GM19397 (cell line): Measurements from ENCODE around the gene DDX31.

Experiments
- ATAC-seq: cut with Tn5 transposase; IDR thresholded peaks from one replicate; pipeline ENCODE4 v1.9.1; 2021; ENCODE audit warnings: mild to moderate bottlenecking, moderate library complexity; ENCODE audit not compliant: unreplicated experiment

The DDX31 gene

DNA sequence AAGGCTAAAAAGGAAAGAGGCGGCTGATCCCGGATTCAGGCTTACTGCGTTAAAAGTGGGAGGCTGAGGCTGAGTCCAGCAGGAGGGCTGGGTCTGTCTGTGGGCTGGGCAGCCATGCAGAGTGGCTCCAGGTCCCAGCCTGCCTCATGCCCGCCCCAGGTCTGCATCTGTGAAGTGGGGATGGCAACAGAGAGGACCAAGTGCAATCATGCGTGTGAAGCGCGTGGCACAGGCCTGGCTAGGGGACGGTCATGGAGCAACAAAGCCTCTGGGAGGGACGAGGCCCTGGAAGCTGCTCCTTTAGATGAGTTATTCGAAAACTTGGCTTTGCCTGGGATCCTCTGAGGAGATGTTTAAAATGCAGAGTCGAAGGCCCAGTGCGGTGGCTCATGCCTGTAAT is 117.7 kb downstream of the DDX31 start:
- ATAC-seq: no peak

DNA sequence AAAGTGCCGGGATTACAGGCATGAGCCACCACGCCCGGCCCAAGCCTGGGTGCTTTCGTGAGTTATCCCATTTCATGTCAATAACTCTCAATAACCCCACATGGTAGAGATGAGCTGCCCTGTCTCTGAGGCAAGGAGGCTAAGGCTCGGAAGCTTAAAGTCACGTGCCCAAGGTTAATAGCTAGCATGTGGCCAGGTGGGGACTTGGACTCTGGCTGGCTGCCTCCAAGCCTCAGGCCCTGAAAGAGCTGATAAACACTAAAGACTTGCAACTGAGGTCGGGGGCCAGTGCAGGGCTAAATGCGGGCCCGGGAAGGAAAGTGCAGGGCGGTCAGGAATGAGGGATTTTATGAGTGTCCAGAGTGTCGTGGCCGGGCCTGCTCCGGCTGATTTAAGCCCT is 118.2 kb downstream of the DDX31 start:
- no peak for ATAC-seq

DNA sequence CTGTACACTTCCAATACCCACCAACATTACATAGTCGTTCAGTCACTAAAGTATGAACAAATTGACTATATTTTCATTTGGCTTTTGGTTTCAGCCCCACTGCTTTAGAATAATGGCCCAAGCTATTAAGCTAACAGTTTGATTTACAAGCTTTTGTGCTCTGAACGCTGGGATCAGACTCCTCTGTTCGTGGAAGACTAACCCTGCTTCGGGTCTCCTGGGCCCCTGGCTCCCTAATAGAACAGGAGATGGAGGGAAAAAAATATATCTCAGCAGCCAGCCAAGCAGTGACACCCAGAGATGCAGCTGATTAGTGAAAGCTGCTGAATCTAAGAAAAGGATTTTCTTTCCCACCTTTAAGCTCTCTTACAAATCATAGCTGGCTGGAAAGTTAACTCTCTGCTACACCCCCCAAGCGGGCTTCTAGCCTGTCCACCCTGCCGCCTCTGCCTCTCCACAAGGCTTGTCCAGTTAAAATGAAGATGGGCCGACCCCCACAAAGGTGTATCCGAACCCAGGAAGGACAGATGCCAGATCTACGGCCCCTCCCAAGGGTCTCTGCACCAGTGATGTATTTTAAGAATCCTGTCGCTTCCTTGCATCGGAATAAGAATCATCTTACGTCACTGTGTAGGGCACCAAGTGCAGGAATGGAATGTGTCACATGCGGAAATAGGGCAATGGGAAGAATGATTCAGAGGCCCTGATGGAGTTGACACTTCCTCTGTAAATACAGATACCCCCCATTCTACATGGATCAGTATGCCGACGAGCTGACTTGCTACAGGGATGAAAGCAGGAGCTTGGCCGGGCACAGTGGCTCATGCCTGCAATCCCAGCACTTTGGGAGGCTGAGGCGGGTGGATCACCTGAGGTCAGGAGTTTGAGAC is 120.8 kb downstream of the DDX31 start:
- no peak for ATAC-seq

DNA sequence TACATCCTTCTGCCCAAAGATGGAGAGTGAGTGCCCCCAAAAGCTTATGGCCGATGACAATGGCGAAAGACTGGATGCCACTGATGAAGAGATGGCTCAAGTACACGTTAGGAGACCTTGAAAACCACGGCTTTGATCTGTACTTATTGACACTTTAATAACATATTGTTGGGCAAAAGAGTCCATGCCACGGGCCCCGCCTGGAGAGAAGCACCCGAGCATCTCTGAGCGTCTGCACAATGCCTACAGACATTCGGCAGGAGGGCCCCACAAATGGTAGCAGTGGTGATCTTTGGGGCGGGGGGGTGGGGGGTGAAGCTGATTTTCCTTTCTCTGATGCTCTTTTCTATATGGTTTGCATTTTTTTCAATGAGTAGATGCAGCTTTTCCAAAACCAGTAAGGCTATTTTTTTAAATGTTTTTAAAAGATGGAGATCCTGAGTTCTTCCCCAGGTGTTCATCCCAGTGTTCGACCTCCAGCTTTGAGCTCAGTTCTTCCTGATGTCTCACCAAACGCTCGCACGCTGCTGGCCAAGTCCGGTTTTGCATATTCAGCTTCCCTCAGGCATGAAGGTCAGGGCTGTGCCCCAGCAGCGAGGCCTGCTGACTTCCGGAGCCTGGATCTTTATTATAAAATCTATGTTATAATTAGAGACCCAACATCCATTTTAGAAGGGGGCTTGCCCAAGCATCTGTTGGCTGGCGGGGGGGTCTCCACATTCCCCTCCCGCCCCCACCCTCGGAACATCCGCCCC is 121.6 kb downstream of the DDX31 start:
- ATAC-seq: no peak

DNA sequence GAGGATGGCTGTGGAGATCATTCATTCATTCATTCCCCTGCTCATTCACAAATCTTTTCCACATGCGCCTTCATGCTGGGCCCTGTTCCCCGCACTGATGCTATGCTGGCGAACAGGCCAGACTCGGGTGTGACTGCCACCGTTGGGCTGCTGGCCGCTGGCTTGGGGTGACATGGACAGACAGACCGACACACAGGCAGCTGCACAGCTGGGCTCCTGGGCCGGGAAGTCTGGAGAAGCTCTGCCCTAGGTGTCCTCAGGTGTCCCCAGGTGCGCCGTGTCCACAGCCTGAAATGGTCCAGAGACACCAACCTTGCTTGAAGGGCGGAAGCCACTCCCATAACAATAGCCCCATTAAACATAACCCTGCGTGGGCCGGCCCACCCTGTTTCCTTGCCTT is 122.3 kb downstream of the DDX31 start:
- no peak for ATAC-seq

DNA sequence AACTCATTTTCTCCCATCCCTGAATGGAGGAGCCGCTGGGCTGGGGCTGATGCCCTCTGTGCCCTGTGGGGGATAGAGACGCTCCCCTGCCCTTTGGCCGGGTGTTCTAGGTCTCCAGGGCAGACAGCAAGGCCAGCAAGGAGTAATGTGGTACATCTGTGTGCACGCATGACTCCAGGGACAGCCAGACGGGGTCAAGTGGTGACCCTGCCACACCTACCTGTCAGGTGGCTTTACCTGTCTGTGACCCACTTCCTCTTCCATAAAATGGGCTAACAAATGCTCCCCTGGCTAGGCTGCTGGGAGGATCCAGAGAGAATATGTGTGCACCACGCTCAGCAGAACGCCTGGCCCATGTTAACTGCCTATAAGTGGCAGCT is 122.7 kb downstream of the DDX31 start:
- no peak for ATAC-seq

DNA sequence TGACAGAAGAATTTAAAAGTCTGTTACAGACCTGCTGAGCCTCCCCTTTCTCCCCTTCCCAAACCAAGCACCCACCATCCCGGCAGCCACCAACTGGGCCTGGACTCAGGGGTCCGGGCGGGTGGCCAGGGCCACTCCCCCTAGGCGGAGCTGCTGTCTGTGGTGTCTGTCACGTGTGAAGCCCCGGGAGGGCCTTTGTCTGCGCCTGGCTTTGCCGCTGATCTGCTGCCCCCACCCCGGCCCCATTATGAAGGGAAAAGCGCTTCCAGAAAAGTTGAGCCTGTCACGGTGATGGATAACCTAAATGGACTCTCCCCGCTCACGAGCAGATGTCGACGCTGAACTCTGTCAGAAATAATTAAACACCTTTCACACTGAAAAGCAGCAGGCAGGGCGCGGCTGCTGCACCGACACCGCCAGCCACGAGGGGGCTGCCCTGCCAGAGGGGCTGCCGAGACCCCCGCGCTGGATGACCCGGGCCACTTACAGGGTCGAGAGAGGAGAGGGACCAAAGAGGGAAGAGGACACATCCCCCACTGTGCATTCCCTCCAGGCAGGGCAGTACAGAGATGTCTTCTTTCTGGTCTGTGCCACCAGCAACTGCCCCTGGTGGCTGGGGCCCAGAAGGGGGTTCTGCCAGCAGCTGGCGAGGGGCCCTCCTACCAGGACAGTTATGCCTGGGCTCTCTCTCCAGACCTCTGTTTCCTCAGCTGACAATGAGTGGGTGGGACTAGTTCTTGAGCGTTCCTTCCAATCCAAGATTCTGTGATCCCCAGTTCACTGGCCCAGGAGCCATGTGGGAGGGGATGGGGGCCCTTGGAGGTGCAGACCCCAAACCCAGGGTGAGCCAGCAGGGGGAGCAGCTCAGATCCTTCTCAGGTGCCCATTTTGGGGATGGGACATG is 123.4 kb downstream of the DDX31 start:
- no peak for ATAC-seq

DNA sequence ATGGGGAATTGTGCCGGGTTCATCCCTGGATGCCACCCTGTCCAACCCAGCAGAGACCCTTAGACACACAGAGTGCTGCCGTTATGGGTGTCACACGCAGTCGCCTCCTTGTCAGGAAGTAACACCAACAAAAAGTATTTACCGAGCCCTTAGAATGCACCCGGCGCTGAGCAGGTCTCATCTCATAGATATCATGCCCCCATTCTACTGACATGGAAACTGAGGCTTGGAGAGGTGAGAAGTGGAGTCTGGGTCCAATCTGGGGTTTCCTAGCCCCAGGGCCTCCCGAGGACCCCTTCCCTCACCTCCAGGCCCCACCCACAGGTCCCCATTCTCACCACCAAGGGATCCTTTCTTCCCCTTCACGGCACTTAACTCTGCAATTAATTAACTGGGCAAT is 124.2 kb downstream of the DDX31 start:
- ATAC-seq: no peak

DNA sequence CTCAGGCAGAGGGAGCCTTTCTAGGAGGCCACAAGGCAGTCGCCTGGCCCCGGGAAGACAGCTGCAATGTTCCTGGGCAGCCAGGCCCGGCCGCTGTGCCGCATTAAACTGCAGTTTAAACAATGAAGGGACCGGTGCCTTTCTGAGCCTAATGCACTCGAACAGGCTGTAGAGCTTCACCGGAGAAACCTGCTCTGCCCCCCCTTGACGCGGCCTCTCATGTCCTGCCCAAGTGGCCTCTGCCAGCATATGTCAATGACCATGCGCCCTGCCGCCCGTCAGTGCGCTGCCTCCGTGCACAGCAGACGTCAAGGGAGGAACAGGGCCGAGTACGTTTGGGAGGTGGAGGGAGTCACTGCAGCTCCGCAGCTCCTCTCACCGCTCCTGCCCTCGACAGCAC is 125.8 kb downstream of the DDX31 start:
- ATAC-seq: no peak

DNA sequence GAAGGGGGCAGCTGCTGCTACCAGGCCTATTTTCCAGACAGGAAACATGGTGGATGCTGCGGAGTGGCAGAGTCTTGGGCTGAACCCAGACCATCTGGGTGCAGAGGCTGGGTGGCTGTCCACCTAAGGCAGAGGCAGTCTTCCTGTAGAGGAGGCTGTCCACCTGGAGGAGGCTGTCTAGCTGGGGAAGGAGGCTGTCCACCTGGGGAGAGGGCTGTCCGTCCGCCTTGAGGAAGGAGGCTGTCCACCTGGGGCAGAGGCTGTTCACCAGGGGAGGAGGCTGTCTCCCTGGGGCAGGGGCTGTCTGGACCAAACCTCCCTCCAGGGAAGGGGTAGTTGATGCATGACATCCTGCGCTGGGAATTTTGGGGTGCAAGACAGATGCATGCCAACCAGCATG is 126.5 kb downstream of the DDX31 start:
- no peak for ATAC-seq
